Liver (tissue), 2 donors: Measurements from ENCODE around the gene RSBN1L.

Experiments
- CTCF ChIP-seq: fragments of 150-350 bp; IDR thresholded peaks from 2 replicates; pipeline ENCODE4 v1.5.1; 2017; ENCODE audit warnings: improper control_type of control experiment, low read depth, low read length; ENCODE audit not compliant: missing input control
- TF ChIP-seq, protein P1 (sequence below): IDR thresholded peaks from 2 replicates; pipeline ENCODE4 v1.6.1; 2016; ENCODE audit warnings: antibody characterized with exemption
- TF ChIP-seq, protein P2 (sequence below): IDR thresholded peaks from 2 replicates; pipeline ENCODE4 v1.6.1; 2016; ENCODE audit warnings: antibody characterized with exemption, mild to moderate bottlenecking
- donor health status: healthy.

- TF ChIP-seq, protein P1, sequence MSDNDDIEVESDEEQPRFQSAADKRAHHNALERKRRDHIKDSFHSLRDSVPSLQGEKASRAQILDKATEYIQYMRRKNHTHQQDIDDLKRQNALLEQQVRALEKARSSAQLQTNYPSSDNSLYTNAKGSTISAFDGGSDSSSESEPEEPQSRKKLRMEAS = no peak
- TF ChIP-seq CTCF = no peak
- TF ChIP-seq, protein P2, sequence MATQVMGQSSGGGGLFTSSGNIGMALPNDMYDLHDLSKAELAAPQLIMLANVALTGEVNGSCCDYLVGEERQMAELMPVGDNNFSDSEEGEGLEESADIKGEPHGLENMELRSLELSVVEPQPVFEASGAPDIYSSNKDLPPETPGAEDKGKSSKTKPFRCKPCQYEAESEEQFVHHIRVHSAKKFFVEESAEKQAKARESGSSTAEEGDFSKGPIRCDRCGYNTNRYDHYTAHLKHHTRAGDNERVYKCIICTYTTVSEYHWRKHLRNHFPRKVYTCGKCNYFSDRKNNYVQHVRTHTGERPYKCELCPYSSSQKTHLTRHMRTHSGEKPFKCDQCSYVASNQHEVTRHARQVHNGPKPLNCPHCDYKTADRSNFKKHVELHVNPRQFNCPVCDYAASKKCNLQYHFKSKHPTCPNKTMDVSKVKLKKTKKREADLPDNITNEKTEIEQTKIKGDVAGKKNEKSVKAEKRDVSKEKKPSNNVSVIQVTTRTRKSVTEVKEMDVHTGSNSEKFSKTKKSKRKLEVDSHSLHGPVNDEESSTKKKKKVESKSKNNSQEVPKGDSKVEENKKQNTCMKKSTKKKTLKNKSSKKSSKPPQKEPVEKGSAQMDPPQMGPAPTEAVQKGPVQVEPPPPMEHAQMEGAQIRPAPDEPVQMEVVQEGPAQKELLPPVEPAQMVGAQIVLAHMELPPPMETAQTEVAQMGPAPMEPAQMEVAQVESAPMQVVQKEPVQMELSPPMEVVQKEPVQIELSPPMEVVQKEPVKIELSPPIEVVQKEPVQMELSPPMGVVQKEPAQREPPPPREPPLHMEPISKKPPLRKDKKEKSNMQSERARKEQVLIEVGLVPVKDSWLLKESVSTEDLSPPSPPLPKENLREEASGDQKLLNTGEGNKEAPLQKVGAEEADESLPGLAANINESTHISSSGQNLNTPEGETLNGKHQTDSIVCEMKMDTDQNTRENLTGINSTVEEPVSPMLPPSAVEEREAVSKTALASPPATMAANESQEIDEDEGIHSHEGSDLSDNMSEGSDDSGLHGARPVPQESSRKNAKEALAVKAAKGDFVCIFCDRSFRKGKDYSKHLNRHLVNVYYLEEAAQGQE = no peak
Observed at GRCh38 chr7:77745746-77746145, 49.5 kb downstream of the RSBN1L start.
